T-helper 1 cell treated with Interleukin-12 subunit alpha and Interleukin-12 subunit beta and Interleukin-4 antibody, amounts not matched to agents 30 ng/mL and 1 ng/mL, for 36 hours (primary cell): ENCODE data around the gene C7. TPM values are rescaled to one million over a fixed set of nuclear protein-coding genes. Genes with fewer than 3 reads are reported as not detected.
"Not testable (repeated sequence)": the region's sequence is repeated elsewhere in the genome, so short reads cannot be mapped to it uniquely, and the experiment has no call there.

Source experiments
- intact Hi-C: fragments of 100-400 bp; cut with micrococcal nuclease; formaldehyde crosslinking; loops from one replicate; pipeline ENCODE4 v1.15.1; 2024
- total RNA-seq: library from RNA; stranded (reverse); gene quantifications from 2 replicates; pipeline ENCODE4 v1.2.3, GENCODE V29; 2022

Gene C7
- total RNA-seq: not detected in 2 replicates

DNA sequence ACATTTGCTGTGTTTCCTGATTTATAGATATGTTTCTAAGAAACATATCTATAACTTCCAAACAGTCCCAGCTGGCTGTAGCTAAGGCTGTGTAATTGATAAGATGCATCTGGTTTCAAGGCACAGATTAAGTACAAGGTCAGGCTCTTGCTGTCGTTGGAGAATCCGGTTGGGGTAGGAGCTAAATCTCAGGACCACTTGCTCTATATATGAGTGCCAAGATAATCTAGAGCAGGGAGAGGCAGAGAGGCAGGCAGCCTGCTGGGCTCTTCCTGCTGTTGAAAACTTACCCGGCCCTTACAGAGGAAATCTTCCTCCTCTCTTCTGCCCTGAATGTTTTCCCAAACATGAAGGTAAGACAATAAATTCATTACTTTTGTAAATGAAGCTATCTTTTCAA is at the start of gene C7:
TSS of gene C7 (plus strand) at position 234 of the 400 bp plus-strand sequence. CDS start at position 348, 114 bp downstream.
- intact Hi-C loops: no loop called here

DNA sequence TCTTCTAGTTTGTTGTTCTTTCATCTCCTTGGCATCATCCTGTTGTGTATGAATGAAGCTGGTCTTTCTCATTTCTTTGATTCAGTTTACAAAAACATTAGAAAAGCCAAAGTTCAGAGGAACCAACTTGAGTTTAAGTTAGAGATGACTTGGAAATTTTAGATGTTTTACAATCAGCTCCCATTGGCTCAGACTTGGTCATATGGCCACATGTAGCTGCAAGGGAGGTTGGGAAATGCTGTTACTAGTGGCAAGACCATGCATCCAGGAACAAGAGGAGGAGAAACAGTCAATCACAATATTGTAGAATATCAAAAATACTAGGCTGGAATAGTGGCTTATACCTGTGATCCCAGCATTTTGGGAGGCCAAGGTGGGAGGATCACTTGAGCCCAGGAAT is 48.6 kb upstream of the C7 start:
- intact Hi-C loops: no loop called here

DNA sequence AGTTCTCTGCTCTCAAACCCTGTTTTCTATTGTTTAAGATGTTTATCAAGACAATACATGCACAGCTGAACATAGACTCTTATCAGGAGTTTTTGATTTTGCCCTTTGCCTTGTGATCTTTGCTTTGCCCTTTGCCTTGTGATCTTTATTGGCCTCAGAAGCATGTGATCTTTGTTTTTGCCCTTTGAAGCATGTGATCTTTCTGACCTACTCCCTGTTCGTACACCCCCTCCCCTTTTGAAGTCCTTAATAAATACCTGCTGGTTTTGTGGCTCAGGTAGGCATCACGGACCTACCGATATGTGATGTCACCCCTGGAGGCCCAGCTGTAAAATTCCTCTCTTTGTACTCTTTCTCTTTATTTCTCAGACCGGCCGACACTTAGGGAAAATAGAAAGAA is 44.3 kb upstream of the C7 start:
- intact Hi-C loops: not testable (repeated sequence)

DNA sequence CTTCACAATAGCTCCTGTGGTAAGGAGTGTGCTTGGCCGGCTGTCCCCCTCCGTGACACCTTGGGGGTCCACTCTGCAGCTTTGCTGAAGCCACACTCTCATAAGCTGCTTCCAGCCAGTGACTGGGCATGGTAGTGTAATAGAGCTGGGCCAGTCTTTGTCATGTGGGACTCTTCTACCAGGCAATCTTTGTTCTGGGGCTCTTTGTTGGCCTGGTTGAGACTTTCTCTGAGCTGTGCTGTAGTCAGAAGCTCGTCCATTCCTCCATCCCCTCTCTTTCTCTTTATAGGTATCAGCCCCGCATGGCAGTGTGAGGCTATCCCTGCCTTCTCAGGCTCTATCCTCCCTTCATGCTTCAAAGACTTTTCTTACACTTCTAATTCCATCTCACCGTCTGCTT is 42.5 kb upstream of the C7 start:
- intact Hi-C loops: no loop called here

DNA sequence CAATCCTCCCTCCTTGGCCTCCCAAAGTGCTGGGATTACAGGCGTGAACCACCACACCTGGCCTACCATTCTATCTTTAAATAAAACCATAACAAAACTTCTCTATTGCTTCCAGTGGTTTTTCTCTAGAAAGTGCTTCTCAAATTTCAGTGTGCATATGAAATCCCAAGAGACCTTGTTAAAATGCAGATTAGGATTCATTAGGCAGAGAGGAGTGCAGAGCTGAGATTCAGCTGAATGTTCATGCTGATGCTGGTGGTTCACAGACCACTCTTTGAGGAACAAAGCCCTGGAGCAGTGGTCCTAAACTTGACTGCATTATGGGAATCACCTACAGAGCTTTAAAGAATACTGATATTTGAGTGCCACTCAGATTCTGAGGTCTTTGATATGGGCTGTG is 39.9 kb upstream of the C7 start:
- intact Hi-C loops: no loop called here

DNA sequence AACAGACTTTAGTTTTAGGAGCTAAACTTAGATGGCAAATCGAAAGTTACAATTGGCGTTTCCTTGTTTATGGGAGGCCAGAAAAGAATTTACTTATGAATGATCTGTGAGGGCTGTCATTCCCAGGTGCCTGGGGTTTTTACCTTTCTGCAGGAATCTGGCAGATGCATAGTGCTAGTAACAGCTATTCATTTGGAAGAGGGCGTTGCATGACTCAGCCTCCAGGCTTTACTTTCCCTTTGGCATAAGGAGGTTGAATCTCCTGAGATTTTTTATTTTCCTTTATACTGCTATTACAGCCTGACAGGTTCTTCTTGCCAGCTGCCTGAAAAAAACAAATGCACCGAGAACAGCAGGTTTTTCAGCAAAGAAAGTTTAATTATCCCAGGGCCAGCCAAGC is 38.1 kb upstream of the C7 start:
- intact Hi-C loops: no loop called here

DNA sequence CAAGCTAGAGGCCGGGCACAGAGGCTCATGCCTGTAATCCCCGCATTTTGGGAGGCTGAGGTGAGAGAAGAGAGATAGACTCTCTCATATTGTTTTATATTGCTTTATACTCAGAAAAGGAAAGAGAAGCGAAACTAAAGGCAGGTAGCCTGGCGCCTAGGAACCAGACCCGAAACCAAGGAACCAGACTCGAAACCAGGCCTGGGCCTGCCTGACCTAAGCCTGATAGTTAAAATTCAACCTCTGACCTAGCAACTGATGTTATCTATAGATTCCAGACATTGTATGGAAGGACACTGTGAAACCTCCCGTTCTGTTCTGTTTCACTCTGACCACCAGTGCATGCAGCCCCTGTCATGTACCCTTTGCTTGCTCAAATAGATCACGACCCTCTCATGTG is 37.0 kb upstream of the C7 start:
- intact Hi-C loops: not testable (repeated sequence)

DNA sequence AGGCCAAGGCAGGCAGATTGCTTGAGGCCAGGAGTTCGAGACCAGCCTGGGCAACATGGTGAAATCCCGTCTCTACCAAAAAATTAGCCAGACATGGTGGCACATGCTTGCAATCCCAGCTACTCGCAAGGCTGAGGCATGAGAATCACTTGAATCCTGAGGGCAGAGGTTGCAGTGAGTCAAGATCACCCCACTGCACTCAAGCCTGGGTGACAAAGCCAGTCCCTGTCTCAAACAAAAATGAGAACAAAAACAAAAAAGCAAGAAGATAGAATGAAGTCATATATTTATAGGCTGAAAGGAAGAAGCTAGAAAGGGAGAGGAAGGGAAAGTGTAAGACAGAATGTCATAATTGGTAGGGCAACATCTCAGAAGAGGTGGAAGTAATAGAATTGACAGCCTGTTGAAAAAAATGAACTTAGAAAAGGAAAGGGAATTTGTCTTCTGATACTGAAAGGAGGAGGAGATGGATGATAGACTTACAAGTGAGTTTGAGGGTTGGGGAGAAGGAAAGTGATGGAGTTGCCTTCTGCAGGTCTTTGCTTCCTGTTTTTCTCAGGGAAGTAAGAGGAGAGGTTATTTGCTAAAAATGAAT is 35.9 kb upstream of the C7 start:
- intact Hi-C loops: no loop called here

DNA sequence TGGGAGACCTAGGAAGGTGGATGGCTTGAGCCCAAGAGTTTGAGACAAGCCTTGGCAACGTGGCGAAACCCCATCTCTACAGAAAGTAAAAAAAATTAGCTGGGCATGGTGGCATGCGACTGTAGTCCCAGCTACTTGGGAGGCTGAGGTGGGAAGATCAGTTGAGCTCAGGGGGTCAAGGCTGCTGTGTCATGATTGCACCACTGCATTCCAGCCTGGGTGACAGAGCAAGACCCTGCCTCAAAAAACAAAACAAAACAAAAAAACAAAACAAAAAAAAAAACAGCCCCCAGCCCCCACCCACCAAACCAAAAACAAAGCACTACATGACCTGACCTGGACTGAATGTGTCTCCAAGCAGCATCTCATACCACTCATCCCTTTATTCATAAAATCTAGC is 33.3 kb upstream of the C7 start:
- intact Hi-C loops: no loop called here

DNA sequence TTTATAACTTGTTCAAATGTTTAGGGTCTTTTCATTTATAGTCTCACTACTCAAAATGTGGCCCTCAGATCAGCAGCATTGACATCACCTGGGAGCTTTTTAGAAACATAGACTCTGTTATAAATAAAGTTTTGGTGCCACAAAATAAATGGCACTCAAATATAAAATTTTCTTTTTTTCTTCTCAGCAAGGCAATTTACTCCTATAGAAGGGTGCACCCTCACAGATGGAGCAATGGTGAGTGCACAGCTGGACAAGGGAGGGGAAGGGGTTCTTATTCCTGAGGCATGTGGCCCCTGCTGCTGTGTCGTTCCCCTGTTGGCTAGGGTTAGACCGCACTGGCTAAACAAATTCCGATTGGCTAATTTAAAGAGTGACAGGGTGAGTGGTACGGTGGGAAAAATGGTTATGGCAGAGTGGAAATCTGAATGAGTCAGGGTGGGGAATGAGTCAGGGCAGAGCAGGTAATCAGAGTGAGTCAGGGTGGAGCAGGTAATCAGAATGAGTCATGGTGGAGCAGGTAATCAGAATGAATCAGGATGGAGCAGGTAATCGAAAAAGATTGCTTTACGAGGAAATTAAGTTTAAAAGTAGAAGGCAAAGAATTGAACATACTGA is 31.8 kb upstream of the C7 start:
- intact Hi-C loops: no loop called here

DNA sequence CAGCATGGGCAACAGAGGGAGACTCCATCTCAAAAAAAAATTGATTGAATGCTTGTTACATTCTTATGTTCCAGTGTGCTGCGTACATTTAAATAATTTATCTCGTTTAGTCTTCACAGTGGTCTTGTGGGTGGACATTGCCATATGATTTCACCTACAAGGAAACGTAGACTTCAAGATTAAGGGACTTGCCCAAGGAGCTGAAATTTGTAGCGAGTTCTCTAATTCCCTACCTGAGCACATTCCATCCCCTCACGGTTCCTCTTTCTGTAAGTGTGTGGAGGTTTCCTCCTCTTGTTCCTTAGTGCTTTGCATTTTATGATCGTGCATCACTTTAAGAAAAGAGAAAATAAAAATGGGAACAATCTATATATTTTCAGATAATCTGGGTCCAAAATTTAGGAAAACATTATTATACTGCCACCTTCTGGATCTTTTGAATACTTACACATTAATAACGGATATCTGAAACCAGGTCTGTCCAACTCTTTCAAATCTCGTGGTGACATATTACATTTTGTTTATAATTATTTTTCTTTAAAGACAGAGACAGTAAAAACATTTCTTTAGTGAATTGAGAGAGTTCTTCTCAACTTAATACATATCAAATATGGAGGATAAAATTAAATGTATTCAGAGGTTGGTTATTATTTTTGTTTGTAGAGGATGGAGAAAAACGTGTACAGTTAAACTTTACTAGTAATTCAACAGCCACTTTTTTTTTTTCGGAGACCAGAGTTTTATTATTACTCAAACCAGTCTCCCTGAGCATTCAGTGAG is 29.9 kb upstream of the C7 start:
- intact Hi-C loops: loop anchor here (1.0 kb wide), 8 partner anchors 44 to 1300 kb away; partner anchors contain the start of genes RPL37 and TTC33

DNA sequence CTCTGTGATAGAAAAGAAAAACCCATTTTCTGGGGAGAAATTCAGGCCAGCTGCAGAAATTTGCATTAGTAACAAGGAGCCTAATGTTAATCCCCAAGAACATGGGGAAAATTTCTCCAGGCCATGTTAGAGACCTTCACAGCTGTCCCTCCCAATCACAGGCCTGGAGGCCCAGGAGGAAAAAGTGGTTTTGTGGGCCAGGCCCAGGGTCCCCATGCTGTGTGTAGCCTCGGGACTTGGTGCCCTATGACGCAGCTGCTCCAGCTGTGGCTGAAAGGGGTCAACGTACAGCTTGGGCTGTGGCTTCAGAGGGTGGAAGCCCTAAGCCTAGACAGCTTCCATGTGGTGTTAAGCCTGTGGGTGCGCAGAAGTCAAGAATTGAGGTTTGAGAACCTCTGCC is 27.0 kb upstream of the C7 start:
- intact Hi-C loops: no loop called here

DNA sequence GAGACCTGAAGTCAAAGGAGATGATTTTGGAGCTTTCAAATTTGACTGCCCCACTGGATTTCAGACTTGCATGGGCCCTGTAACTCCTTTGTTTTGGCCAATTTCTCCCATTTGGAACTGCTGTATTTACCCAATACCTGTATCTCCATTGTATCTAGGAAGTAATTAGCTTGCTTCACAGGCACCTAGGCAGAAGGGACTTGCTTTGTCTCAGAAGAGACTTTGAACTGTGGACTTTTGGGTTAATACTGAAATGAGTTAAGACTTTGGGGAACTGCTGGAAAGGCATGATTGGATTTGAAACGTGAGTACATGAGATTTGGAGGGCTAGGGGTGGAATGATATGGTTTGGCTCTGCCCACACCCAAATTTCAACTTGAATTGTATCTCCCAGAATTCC is 26.2 kb upstream of the C7 start:
- intact Hi-C loops: not testable (repeated sequence)

DNA sequence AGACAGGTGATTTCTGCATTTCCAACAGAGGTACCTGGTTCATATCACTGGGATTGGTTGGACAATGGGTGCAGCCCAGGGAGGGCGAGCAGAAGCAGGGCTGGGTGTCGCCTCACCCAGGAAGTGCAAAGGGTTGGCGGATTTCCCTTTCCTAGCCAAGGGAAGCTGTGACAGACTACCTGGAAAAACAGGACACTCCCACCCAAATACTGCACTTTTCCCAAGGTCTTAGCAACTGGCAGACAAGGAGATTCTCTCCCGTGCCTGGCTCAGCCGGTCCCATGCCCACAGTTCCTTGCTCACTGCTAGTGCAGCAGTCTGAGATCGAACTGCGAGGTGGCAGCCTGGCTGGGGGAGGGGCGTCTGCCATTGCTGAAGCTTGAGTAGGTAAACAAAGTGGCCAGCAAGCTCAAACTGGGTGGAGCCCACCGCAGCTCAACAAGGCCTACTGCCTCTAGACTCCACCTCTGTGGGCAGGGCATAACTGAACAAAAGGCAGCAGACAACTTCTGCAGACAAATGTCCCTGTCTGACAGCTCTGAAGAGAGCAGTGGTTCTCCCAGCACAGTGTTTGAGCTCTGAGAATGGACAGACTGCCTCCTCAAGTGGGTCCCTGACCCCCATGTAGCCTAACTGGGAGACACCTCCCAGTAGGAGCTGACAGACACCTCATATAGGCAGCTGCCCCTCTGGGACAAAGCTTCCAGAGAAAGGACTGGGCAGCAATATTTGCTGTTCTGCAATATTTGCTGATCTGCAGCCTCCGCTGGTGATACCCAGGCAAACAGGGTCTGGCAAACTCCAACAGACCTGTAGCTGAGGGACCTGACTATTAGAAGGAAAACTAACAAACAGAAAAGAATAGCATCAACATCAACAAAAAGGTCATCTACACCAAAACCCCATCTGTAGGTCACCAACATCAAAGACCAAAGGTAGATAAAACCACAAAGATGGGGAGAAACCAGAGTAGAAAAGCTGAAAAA is 13.6 kb upstream of the C7 start:
- intact Hi-C loops: not testable (repeated sequence)

DNA sequence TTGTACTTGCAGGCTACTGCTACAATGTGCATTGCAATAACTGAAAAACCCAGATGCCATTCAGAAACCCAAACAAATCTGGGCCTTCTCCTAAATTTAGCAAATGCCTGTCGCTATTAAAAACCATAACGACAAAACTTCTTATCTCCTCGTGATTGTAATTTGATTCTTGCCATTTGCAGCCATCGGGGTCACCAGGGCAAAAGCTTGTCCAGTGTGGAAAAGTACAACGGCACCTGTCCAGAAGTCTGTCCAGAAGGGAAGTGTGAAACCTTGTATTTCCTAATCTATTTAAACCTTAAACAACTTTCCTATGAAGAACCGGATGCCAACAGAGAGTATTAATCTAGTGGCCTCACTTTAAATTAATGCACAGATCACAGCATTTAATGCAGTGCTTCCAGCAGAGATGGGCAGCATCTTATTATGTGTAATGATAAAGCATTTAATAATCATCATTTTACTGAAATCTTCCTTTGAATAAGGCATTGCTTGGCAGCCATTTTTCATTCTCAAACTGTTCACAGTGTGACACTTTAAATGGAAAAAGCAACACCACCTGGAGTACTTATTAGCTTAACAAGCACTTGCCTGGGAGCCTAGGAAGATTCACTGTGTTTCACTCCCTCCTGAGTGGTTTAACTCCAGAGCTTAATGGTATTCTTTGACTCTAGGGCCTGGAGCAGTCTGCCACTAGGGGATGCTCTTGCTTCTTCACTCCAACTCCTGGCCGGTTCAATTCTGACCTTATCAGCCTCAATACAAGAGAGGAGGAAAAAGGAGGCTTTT is 4.9 kb upstream of the C7 start:
- intact Hi-C loops: loop anchor here (1.0 kb wide), 1 partner anchor 939 kb away; no protein-coding TSS in a partner anchor

DNA sequence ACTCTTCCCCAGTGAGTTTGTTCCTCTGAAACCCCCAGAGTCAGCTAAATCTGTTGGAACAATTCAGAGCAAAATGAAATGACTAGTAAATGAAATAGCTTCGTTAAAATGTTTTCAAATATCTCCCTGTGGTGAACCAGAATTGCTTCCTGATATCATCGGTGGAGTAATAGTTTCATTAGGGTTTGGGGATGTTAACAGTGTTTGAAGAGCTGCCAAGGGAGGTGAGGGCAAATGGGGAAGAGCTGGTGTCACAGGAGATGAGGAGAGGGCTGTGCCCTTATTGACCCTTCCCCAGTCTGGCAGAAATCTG is 4.3 kb upstream of the C7 start:
- intact Hi-C loops: loop anchor here (1.0 kb wide), 1 partner anchor 938 kb away; no protein-coding TSS in a partner anchor

DNA sequence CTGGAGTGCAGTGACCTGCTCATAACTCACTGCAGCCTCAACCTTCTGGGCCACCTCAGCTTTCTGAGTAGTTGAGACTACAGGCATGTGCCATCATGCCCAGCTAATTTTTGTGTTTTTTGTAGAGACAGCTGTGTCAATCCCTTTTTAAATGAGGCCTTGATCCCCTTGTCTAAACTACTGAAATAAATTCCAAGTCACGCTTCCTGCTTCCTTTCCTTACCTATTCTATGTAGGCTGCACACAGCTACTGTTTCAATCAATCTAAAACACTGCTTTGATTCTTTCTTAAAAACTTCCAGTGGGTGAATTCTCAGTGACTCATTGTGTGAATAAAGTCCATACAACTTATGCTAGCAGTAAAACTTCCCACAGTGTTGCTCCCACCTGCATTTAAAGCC is 2.9 kb upstream of the C7 start:
- intact Hi-C loops: no loop called here

DNA sequence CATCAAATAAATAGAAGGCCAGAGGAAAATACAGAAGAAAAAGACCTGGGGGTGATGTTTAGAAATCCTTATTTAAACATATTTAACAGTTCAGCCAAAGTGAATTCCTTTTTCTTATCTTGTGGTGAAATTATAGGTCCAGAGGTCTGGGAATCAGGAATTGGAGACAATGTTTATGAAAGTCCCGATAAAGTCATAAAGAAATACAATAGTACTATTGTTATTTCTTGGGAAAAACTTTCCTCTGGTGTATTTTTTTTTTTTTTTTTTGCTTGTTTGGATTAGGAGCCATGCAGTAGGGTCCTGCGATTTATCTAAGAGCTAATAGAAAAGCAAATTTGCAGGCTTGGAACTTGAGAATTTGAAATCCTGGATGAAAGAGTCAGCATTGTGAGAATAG is 426 bp downstream of the C7 start:
- intact Hi-C loops: no loop called here

DNA sequence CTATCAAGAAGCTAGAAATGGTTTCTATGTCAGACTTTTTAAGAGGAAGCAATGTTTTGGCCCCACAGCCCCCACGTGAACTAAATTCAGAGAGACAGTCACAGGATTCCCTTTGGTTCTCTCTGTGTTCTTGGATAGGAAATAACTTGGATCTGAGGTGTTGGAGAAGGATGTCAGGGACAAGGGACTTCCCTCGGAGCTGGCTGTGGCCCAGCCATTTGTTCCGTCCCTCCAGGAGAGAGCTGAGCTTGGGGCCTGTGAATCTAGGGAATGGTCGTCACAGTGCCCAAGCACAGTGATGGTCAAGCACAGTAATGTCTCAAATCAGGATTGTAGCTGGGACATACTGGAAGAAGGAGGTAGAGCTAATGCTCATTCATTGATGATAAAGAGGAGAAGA is 2.0 kb downstream of the C7 start:
- intact Hi-C loops: no loop called here

DNA sequence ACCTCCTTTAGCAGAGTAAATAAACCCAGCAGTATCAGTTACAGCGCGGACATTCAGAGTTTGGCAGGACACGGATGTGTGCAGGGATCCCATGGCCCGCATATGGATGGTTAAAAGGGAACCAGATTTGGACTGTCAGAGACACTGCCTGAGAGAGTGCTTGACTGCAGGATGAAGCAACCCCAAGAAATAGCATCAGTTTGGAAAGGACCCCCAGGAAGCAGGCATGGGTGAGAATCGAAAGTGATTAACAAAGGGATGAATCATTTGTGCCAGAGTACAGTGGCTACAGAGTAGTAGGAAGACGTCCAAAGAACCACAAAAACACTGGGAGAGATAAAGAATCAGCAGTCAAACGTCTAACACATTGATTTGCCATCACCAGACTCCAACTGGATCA is 5.5 kb downstream of the C7 start:
- intact Hi-C loops: no loop called here
